Measurements from ENCODE around the gene MMP8.
"Not testable (repeated sequence)": the region's sequence is repeated elsewhere in the genome, so short reads cannot be mapped to it uniquely, and the experiment has no call there.

Gene MMP8, protein sequence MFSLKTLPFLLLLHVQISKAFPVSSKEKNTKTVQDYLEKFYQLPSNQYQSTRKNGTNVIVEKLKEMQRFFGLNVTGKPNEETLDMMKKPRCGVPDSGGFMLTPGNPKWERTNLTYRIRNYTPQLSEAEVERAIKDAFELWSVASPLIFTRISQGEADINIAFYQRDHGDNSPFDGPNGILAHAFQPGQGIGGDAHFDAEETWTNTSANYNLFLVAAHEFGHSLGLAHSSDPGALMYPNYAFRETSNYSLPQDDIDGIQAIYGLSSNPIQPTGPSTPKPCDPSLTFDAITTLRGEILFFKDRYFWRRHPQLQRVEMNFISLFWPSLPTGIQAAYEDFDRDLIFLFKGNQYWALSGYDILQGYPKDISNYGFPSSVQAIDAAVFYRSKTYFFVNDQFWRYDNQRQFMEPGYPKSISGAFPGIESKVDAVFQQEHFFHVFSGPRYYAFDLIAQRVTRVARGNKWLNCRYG

DNA sequence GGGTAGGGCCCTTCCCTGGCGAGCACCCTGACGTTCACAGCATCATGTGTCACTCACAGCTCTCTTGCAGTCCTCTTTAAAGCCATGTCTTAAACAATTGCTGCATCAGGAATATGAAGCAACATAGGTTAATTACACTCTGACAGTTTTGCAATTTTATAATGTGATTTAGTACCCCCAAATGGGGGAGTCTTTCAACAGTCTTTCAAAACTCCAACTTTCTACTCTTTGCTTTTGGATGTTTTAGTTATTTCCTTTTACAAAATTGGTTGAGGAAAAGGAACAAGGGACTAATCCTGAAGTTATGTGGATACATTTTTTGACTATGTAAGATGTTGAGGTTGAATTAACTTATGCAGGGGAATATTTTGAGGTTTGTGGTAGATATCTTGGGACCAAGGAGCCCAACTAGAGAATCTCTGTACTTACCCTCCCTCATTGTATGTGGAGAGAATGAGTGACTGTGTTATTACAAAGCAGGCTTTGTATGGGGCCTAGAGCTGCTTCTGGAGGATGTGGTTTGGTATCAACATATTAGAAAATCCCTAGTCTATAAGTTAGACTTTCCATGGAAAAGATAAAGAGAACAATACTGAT is at the start of gene MMP8:
TSS of gene MMP8 (minus strand) at position 51 of the 597 bp plus-strand sequence. CDS start 99 bp downstream, outside the sequence.
- DNase-seq (ENCODE audit: low read depth in 2 of 2), result no peak

DNA sequence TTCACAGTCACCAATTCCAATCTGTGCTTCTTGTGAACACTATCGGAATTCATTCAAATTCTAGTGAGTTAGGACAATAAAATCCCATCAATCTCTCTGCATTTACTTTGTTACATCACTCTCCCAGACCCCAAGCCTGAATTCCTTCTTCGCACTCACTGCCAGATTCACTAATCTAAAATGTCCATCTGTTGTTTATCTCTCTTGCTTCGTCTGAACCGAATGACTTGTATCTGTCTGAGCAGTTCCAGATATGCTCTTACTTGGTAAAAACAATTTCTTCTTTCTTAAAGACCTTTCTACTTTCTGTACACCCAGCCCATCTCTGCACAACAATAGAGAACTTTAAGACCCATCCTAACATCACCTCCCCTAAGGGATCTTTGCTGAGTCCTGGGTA is 48.6 kb upstream of the MMP8 start:
- DNase-seq (ENCODE audit: low read depth in 2 of 2), result no peak

DNA sequence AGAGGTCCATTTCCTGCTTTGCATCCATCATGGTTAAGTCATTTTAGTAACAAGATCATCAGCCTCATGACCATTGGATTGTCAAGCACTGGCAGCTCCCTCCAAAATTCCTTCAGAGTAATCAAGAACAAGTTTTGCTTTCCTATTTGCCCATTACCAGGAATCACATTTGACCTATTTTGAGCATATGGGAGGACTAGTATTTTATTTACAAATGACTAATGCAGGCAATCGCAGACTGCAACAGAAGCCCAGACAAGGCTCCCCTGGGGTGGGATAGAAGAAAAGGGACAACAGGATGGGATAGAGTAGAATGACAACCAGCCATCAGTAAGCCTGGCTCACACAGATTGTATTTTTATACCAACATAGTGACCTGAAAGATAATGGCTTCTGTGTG is 46.6 kb upstream of the MMP8 start:
- DNase-seq (ENCODE audit: low read depth in 2 of 2), result no peak

DNA sequence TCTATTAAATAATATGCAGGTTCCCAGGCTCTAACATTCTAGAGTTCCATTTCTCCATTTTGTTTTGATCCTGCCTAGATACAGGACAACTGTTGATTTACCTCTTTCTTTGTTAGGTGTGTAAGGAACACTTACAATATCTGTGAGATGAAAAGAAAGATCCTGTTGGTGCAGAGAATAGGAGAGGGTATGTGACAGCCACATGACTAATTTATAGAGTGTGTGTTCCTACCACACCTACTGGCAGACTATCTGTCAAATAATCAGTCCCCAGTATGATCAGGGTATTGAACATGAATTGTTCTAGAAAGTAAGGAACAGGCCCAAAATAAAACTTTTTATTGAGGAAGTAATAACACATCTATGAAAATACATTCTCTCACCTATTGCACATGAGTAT is 45.4 kb upstream of the MMP8 start:
- DNase-seq (ENCODE audit: low read depth in 2 of 2), result no peak

DNA sequence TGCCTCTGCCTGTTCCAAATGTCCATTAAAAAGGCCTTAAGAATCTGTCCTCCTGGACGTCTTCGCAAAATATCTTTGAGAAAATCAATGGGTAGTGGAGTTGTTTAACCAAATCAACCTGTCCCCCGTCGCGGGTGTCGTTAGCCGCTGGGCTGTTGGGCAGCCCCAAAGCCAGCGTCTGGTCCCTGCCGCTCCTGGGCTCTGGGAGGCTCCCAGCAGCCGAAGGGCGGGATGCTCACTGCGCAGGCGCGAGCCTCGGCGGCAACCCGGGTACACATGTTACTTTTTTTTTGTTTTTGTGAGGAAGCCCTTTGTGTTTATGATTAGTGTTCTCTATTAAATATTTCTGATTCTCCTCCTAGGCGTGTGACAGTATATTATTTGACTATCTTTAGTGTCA is 43.0 kb upstream of the MMP8 start:
- no peak for DNase-seq (ENCODE audit: low read depth in 2 of 2)

DNA sequence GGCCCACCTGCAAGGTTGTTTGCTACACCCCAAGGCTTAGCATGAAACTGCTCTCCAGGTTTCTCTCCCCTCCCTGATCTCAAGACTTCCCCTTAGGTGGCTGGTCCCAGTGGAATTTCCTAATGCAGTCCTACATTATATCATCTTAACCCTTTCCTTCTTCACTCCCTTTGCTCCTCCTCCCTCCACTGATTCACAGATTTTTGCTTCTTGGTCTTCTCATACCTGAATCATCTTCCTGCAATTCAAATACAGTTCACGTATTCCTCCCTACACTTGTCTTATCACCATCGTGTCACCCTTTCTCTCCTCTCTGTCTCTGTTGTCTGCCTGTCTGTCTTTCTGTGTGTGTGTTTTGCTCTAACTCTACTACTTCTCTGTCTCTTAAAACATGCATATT is 38.7 kb upstream of the MMP8 start:
- DNase-seq (ENCODE audit: low read depth in 2 of 2), result no peak

DNA sequence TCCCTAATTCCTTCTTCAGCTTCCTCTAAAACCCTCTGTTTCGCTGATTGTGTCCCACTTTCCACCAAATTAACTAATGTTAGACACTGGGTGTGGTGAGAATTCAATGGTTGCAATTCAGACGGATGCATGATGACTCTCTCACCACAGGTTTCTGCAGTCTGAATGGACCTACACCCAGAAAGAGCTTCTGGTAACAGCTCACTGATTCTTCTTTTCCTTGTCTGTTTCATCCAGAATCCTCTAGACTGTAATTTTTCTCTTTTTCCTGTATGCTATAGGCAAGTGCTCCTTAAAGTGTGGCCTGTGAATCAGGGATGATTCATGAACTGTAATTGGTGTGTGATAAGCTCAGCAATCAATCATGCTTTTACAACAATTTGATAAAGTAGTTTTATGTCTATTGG is 37.6 kb upstream of the MMP8 start:
- no peak for DNase-seq (ENCODE audit: low read depth in 2 of 2)

DNA sequence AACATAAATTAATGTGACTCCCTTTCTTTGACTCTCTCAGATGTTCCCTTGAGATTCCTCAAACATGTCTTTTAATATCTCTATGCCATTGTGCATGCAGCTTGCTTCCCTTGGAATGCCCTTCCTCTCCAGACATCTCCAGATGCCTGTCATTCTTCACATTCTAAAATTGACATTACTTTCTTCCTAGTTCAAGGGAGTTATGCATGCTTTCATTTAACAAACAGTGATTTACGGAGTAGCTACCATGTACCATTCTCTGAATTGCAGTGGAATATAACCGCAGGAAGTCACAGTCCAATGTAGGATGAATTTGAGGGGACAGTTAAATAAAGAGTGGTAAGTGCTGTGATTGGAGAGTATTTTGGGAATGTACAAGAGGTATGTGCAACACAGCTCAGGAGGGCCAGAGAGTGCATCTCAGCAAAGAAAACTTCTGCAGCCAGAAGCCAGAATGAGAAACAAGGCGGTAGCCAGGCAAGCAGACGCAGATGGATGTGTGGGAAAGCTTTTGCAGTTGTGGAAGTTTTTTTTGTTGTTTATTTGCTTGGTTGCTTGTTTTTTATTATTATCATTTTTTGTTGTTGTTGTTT is 37.0 kb upstream of the MMP8 start:
- no peak for DNase-seq (ENCODE audit: low read depth in 2 of 2)

DNA sequence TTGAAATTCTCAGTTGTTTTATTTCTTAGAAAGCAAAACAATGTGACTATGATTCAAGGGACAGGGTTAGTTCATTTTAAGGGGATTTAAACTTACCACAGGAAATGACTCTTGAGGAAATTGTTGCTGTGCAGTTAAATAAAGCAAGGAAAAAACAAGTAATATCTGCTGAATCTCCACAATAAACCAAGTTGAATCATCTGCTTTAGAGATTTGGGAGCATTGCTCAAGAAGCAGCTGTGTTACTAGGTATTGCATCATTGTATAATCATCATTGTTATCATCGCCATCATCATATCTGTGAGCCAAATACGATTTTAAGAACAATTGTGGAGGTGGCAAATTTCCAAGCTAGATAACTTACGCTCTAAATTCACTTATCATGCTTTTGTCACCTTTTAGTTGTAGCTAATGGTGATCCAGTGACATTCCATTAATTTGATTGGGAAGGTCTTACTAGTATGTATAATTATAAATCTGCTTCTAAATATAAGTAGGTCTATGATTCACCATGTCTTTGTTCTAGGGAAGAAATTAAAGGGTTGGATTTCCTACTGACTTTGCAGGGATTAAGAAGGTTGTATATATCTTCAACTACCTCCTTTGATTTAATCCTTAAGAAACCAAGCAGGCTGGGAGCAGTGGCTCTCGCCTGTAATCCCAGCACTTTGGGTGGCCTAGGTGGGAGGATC is 35.7 kb upstream of the MMP8 start:
- no peak for DNase-seq (ENCODE audit: low read depth in 2 of 2)

DNA sequence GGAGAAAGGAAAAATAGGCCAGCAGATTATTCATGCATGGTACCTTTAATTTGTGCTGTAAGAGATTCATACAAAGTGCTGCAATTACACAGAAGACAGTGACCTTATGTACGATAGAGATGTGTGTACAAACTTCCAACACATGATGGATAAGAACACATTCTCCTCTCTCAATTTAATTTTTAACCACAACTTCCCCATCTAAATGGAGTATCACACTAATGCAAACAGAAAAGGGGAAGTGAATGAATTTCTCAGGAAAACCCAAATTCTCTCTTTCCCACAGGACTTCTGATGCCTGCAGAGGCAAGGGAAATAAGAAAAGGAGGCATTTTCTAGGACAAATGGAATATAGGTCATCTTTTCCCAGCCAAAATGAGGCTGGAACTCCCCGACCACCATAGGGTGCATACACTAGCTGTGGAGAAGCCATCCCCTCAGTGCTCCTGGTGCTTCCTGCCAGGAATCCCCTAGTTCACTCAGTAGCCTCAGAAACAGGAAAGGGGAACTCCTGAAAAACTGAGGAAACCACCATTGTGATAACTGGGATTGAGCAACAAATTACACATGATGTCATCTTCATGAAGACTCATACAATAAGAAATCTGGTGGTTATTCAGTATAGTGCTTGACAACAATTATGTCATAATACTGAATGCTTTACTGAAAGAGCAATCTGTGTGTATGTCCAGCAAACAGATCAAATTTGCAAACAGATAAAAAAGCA is 33.2 kb upstream of the MMP8 start:
- no peak for DNase-seq (ENCODE audit: low read depth in 2 of 2)

DNA sequence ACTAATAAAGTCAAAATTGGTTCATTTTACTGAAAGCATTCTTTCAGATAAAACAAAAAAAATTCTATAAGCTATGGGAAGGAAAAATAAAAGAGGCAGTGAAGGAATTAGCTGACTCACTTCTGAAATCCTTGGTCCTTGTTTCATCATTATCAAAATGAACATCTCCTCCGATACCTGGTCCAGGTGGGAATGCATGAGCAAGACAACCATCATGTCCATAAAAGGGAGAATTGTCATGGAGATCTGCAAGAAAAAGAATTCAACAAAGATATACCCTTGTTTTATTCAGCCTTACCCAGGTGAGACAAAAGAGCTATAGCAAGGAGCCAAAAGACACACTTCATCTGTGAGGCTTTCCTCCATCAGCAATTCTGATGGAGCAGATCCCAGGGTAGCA is 28.5 kb upstream of the MMP8 start:
- DNase-seq (ENCODE audit: low read depth in 2 of 2), result no peak

DNA sequence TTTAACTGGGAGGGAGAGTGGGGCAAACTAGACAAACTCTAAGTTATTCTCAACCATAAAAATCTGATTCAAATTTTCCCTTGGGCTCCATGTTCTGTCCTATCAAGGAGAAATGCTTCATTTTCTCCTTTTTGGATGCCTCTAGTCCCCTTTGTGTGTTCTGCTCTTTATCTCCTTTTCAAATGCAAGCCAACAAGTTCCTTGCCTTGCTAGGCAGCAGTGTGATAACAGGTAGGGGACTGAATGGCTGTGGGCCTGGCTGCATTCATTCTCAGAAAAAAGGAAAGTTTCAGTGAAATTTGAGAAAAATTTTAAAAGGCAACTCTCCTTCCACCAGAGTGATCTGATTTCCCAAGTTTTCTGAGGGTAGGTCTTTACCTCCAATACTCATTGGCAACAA is 26.9 kb upstream of the MMP8 start:
- DNase-seq (ENCODE audit: low read depth in 2 of 2), result no peak

DNA sequence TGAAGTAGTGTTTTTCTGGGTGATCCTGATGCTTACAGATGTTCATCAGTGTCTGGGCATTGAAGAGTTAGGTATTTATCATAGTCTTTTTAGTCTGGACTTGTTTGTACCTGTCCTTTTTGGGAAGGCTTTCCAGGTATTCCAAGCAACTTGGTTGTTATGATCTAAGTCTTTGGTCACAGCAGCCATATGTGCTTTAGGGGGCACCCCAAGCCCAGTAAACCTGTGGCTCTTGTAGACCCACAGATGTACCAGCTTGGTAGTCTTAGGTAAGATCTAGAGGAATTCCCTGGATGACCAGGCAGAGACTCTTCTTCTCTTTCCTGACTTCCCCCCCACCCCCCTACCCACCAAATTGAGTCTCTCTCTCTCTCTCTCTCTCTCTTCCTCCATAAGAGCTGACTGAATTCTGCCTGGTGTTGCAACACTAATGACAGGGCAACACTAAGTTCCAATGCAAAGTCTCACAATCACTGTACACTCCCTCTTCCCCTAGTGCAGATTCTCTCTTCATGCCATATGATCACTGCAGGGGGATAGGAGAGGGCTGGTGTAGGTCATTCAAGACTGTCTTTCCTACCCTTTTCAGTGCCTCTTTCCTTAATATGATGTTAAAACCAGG is 24.5 kb upstream of the MMP8 start:
- no peak for DNase-seq (ENCODE audit: low read depth in 2 of 2)

DNA sequence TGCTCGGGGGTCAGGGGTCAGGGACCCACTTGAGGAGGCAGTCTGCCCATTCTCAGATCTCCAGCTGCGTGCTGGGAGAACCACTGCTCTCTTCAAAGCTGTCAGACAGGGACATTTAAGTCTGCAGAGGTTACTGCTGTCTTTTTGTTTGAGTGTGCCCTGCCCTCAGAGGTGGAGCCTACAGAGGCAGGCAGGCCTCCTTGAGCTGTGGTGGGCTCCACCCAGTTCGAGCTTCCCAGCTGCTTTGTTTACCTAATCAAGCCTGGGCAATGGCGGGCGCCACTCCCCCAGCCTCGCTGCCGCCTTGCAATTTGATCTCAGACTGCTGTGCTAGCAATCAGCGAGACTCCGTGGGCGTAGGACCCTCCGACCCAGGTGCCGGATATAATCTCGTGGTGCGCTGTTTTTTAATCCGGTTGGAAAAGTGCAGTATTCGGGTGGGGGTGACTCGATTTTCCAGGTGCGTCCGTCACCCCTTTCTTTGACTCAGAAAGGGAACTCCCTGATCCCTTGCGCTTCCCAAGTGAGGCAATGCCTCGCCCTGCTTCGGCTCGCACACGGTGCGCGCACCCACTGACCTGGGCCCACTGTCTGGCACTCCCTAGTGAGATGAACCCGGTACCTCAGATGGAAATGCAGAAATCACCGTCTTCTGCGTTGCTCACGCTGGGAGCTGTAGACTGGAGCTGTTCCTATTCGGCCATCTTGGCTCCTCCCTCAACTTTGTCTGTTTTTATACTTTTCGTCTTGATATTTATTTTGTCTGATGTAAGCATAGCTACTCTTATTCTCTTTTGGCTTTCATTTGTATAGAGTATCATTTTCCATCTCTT is 22.2 kb upstream of the MMP8 start:
- not testable (repeated sequence) for DNase-seq (ENCODE audit: low read depth in 2 of 2)

DNA sequence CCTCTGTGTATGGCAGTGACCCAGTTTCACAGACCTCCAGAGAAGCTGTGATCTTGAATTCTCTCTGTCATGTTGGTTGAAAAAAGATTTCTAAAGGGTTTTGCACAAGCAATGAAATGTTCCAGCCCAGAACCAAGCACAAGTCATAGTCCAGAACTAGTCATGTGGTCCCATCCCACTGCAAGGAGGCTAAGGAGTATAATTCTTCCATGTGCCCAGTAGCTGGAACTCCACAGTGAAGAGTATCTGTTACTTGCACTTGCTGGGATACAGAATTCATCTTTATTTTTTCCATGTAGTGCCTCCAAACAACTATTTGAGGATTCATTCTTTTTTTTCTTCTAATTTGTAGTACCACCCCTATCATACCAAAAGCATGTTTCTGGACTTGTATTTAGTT is 9.9 kb upstream of the MMP8 start:
- DNase-seq (ENCODE audit: low read depth in 2 of 2), result no peak

DNA sequence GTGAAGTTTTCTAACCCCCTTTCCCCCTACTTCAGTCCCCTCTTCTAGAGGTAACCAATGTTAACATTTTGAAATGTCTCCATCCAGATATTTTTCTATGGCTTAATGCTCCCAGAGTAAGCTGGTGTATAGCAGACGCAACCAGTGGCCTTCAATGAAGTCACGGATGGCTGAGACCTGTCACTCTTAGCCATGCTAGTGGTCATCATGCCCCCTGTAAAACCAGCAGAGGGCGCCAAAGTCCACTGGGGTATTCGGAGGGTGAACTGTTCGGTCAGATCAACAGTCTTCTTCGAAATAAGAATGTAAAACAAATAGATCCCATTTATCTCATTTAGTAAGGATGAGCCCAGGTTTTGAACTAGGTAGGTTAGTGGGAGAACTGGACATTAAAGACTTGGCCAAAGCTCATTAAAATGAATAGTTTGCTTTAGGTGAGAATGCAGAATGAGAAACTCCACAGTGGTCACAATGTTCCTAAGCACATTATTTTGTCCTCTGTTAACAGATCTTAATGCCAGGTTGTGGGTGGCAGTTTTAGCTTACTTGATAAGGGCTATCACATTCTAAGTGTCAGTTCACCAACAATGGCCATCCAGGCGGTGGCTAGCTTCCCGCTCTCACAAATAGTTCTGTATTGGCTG is 8.6 kb upstream of the MMP8 start:
- DNase-seq (ENCODE audit: low read depth in 2 of 2), result peak; percentile 42 to 43

DNA sequence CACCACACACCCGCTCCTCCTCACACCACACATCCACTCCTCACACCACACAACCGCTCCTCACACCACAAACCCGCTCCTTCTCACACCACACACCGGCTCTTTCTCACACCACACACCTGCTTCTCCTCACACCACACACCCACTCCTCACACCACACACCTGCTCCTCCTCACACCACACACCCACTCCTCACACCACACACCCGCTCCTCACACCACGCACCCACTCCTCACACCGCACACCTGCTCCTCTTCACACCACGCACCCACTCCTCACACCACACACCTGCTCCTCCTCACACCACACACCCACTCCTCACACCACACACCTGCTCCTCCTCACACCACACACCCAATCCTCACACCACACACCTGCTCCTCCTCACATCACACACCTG is 6.2 kb upstream of the MMP8 start:
- DNase-seq (ENCODE audit: low read depth in 2 of 2), result not testable (repeated sequence)

DNA sequence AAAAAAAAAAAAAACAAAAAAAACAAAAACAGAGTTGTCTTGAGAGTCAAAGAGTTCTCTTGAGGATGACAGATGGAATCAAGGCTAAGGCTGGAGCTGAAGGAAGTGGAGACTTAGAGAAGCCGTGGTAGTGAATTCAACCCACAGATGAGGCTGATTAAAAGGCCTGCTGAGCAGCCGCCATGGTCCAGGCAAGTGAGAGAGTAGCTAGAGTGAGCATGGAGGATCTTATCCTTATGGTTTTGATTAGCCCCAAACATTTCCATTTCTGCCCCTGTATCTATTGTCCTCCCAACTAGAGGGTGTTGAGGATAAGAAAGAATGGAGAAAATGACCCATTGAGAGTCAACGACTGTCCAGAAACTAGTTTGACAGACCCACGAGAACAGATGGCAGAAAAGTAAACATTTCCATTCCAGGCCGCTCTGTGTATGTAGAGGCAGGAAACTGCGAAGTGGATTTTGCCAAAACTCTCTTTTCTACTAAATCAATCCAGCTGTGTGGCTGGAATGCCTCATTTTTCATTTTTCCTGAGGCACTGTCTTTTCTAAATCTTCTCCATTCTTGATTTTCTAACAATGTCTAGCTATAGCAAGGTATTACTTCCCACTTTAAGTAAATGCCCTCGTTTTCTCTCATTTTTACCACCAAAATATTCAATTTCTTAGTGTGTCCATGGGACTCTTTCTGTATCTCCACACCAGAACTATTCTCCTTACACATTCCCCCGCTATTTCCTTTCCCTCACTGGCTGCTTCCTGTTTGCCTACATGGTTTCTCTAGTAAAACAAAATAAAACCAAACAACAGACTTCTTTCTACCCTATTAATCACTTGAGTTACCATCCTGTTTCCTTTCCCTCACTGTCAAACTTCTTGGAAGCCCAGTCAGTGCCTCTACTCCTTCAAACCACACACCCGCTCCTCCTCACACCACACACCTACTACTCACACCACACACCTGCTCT is 5.4 kb upstream of the MMP8 start:
- no peak for DNase-seq (ENCODE audit: low read depth in 2 of 2)

DNA sequence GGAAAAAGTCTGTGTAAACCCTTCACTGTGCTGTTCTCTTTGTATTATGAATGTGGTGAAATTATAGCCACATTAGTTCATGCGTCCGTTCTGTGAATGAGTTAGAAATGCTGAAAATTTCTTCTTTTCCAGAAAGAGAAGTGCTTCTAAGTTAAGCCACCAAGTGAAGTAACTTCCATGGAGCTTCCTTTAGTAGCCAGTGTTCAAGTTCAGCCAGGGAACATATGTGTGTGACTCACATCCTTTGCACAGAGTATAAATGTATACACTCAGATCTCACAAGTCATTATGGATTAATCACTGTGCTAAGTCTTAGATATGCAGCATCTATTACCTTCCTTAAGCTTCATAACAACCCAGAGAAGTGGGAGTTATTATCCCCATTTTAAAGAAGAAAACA is 3.1 kb upstream of the MMP8 start:
- DNase-seq (ENCODE audit: low read depth in 2 of 2), result no peak
